ENCODE data around the gene TLR5. TPM values are rescaled to one million over a fixed set of nuclear protein-coding genes. Genes with fewer than 3 reads are reported as not detected.

TLR5 gene
- total RNA-seq, 1 experiment from 2014 or later, result 17.3 TPM

- Mint-ChIP-seq H3K9me3 (ENCODE audit: low read depth, unreplicated experiment) (no peaks in the 10 kb centered on the region), H3K27me3 (ENCODE audit: unreplicated experiment) (peaks cover 8% of the 10 kb centered on the region), H3K4me3 (ENCODE audit: low read depth, unreplicated experiment) (no peak overlapping the region), H3K4me1 (ENCODE audit: low read depth, unreplicated experiment) (no peaks in the 10 kb centered on the region), H3K36me3 (ENCODE audit: insufficient read depth, unreplicated experiment) (no peaks in the 10 kb centered on the region), H3K27ac (ENCODE audit: unreplicated experiment) (no peak overlapping the region)
- DNase-seq, result no peak
- CTCF ChIA-PET, result no interaction called here
- TF ChIP-seq CTCF (IDR thresholded peaks at IDR 0.05; ENCODE audit: unreplicated experiment), result no peak
- no TSS peak for BruUV-seq (replicated peaks)
- intact Hi-C loops (cut with micrococcal nuclease; ENCODE audit: unreplicated experiment), result no loop called here
Measured at GRCh38 chr1:223155153-223155552, 12.1 kb upstream of the TLR5 start.

- CTCF ChIA-PET, result no interaction called here
- no TSS peak for BruUV-seq (replicated peaks)
- intact Hi-C loops (cut with micrococcal nuclease; ENCODE audit: unreplicated experiment), result no loop called here
- DNase-seq, result no peak
- TF ChIP-seq CTCF (IDR thresholded peaks at IDR 0.05; ENCODE audit: unreplicated experiment), result no peak
- no peak overlapping the region for H3K27ac Mint-ChIP-seq (ENCODE audit: unreplicated experiment)
- no peaks in the 10 kb centered on the region for H3K36me3 Mint-ChIP-seq (ENCODE audit: insufficient read depth, unreplicated experiment)
- H3K27me3 Mint-ChIP-seq (ENCODE audit: unreplicated experiment), result no peaks in the 10 kb centered on the region
- H3K4me3 Mint-ChIP-seq (ENCODE audit: low read depth, unreplicated experiment), result no peak overlapping the region
- H3K9me3 Mint-ChIP-seq (ENCODE audit: low read depth, unreplicated experiment), result no peaks in the 10 kb centered on the region
- no peaks in the 10 kb centered on the region for H3K4me1 Mint-ChIP-seq (ENCODE audit: low read depth, unreplicated experiment)
Measured at GRCh38 chr1:223153177-223154119, 10.4 kb upstream of the TLR5 start.

GRCh38 chr1:223152399-223152798, 9.4 kb upstream of the TLR5 start:
- CTCF ChIA-PET, result no interaction called here
- no peak for TF ChIP-seq CTCF (IDR thresholded peaks at IDR 0.05; ENCODE audit: unreplicated experiment)
- H3K4me3 Mint-ChIP-seq (ENCODE audit: low read depth, unreplicated experiment), result no peak overlapping the region
- BruUV-seq (replicated peaks), result no TSS peak
- no peak for DNase-seq
- H3K27me3 Mint-ChIP-seq (ENCODE audit: unreplicated experiment), result no peaks in the 10 kb centered on the region
- no peak overlapping the region for H3K27ac Mint-ChIP-seq (ENCODE audit: unreplicated experiment)
- H3K36me3 Mint-ChIP-seq (ENCODE audit: insufficient read depth, unreplicated experiment), result no peaks in the 10 kb centered on the region
- H3K9me3 Mint-ChIP-seq (ENCODE audit: low read depth, unreplicated experiment), result peaks cover 2% of the 10 kb centered on the region
- H3K4me1 Mint-ChIP-seq (ENCODE audit: low read depth, unreplicated experiment), result no peaks in the 10 kb centered on the region
- intact Hi-C loops (cut with micrococcal nuclease; ENCODE audit: unreplicated experiment), result no loop called here

GRCh38 chr1:223150443-223150842, 7.4 kb upstream of the TLR5 start:
- DNase-seq, result no peak
- Mint-ChIP-seq H3K4me1 (ENCODE audit: low read depth, unreplicated experiment) (no peaks in the 10 kb centered on the region), H3K4me3 (ENCODE audit: low read depth, unreplicated experiment) (no peak overlapping the region), H3K27me3 (ENCODE audit: unreplicated experiment) (no peaks in the 10 kb centered on the region), H3K9me3 (ENCODE audit: low read depth, unreplicated experiment) (peaks cover 7% of the 10 kb centered on the region), H3K27ac (ENCODE audit: unreplicated experiment) (no peak overlapping the region), H3K36me3 (ENCODE audit: insufficient read depth, unreplicated experiment) (no peaks in the 10 kb centered on the region)
- intact Hi-C loops (cut with micrococcal nuclease; ENCODE audit: unreplicated experiment), result no loop called here
- TF ChIP-seq CTCF (IDR thresholded peaks at IDR 0.05; ENCODE audit: unreplicated experiment), result no peak
- CTCF ChIA-PET, result interaction anchor here (0.7 kb wide), 1 partner anchor 369 kb away, joined by 4 read pairs; no protein-coding TSS in a partner anchor
- no TSS peak for BruUV-seq (replicated peaks)
